GM11168 (cell line): ENCODE data around the gene MARCHF6.
"Not testable (repeated sequence)": the region's sequence is repeated elsewhere in the genome, so short reads cannot be mapped to it uniquely, and the experiment has no call there.

ENCODE experiments used
- in situ Hi-C: fragments of 300-500 bp; cut with MboI; formaldehyde crosslinking; loops from one replicate; pipeline ENCODE4 v1.12.0; 2022; ENCODE audit warnings: low sequenced_read_pairs; ENCODE audit not compliant: unreplicated experiment

The MARCHF6 gene

DNA sequence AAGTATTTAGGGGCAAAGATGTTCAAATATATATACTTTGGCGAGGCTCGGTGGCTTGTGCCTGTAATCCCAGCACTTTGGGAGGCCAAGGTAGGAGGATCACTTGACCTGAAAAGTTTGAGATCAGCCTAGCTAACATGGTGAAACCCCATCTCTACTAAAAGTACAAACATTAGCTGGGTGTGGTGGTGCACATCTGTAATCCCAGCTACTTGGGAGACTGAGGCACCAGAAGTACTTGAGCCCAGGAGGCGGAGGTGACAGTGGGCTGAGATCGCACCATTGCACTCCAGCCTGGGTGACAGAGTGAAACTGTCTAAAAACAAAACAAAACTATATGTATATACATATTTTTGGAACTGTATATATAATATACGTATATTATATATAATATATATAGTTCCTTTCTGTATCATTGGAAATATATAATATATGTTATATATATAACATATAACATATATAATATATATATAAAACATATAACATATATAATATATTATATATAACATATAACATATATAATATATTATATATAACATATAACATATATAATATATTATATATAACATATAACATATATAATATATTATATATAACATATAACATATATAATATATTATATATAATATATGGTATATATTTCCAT is 8.9 kb upstream of the MARCHF6 start:
- in situ Hi-C loops = not testable (repeated sequence)

- in situ Hi-C loops = no loop called here
These were observed 5.2 kb upstream of the MARCHF6 start for GRCh38 chr5:10348258-10348657.

DNA sequence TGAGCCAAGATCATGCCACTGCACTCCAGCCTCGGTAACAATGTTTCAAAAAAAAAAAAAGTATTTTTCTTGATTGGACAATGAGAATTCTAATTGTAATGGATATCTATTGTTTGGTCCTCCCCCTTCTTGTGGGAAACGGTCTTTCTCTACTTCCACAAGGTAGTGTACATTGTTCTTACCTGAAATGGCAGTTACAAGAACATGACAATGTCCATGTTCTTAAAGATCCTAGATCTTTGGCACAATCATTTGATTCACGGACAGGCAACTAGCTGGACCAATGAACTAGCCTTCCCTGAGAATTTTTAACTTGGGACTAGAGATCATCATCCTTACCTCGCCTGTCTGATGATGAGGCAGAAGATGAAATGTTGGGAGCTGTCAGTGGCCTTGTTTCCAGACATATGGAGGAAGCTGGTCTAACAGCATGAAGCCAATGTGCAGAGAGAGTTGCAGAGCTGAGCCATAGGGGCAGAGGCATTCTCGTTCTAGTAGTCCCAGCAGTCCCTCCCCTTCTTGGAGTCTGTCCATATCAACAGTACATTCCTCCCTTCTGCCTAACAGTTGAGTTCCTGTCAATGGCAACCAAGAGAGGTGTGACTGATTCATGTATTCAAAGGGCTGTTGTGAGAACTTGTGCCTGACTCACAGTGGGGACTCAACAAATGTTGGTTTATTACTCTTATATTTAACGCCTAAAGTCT is 2.1 kb upstream of the MARCHF6 start:
- in situ Hi-C loops = no loop called here

DNA sequence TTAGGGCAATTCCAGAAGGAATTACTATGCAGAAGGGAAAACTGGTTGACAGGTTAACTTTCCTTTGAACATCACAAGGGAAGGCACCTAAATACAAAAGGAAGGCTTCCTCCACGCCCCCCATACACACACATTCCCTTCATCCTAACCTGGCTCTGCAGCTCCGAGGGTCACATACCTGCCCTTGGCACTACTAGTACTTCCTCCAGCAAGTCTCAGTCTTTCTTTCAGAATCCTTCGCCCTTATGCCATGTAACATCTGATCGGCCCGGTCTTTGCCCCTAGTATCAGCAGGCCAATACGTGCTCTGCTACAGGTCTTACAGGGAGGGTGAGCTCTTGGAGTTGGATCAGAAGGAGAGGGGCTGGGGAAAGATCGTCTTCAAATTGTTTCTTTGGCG is 1.6 kb upstream of the MARCHF6 start:
- in situ Hi-C loops = no loop called here

DNA sequence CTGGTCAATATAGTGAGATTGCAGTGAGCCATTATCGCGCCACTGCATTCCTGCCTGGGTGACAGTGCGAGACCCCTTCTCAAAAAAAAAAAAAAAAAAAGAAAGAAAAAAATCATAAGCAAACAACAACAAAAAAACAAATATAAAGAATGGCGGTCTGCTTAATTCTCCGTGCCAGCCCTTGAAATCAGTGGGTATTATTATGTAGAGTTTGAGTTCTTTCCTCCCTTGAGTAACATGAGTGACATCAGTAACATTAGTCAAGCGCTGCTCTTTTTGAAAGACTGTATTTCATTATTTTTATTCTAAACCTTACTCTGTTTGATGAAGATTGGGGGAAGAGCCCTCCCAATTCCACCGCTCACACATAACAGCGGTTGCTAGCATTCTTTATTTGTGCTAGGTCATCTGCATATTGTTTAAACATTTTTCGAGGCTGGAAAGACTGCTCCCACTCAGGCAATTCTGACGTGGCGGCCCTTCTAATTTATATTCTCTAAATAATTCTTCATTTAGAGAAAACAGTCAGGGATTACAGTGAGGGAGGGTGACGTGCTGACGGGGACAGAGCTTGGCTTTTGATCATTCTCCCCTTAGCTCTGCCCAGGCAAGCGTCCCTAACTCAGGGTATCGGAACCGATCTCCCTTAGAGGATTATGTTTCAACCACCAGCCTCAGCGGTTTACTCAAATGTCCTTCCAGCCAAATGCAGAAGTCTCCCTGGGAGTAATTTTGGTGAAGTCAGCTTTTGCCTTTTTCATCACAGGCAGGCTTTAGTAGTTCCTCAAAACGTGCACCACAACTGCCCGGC is 860 bp upstream of the MARCHF6 start:
- in situ Hi-C loops = no loop called here

GRCh38 chr5:10354048-10354872 is 765 bp downstream of the MARCHF6 start:
- in situ Hi-C loops = no loop called here

DNA sequence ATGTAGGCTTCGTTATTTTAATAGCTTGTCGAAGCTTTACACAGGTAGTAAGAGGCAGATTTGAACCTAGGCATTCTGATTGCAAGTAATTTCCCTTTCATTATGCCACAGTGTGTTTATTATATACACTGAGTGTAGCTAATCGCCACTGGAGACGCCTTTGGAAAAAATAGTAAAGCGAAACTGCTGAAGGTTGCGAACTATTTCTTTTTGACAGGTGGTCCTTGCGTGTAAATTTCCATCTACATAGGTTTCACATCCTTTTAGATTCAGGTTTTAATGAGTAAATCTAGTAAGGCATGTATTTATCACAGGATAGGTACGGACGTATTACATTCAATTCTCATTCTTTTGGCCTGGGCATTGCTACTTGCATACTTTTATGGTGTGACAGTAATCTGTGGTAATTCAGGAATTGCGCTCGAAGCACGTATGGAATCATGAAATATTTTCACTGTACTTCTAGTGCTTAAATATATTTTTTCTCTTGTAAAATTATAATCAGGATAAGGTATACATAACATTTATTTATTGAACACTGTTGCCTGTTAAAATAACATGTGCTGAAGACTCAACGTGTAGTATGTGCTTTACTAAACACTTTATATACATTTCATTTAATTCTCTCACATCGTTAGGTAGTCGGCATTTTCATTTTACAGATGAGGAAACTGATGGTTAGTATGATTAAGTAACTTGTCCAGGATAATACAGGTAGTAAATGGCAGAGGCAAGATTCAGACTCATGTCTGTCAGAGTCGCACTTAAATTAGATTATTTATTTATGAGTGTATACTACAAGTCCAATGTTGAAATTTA is 1.8 kb downstream of the MARCHF6 start:
- in situ Hi-C loops = loop anchor here (5.0 kb wide), 1 partner anchor 57 kb away; no protein-coding TSS in a partner anchor

GRCh38 chr5:10358999-10359398 is 5.5 kb downstream of the MARCHF6 start:
- in situ Hi-C loops = loop anchor here (5.0 kb wide), 1 partner anchor 53 kb away; no protein-coding TSS in a partner anchor

GRCh38 chr5:10360686-10361085 is 7.2 kb downstream of the MARCHF6 start:
- in situ Hi-C loops = no loop called here

DNA sequence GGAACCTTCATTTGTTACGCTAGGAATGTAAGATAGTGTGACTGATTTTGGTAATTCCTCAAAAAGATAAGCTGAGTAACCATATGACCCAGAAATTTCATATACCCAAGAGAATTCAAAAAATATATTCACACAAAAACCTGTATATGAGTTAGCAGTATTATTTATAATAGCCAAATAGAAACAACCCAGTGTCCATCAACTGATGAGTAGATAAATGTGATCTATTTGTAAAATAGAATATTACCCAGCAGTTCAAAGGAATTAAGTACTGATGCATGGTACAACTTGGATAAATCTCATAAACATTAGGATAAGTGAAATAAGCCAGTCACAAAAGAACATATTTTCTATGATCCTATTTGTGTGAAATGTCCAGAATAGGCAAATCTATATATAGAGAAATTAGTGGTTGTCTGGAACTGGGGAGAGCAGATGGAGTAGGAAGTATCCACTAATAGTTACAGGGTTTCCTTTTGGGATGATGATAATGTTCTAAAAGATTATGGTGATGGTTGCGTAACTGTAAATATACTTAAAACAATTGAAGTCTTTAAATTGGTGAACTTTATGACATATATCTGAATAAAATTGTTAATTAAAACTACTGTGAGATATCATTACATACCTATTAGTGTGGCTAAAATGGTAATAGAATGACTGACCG is 10.2 kb downstream of the MARCHF6 start:
- in situ Hi-C loops = no loop called here

GRCh38 chr5:10364186-10364689 is 10.7 kb downstream of the MARCHF6 start:
- in situ Hi-C loops = no loop called here

DNA sequence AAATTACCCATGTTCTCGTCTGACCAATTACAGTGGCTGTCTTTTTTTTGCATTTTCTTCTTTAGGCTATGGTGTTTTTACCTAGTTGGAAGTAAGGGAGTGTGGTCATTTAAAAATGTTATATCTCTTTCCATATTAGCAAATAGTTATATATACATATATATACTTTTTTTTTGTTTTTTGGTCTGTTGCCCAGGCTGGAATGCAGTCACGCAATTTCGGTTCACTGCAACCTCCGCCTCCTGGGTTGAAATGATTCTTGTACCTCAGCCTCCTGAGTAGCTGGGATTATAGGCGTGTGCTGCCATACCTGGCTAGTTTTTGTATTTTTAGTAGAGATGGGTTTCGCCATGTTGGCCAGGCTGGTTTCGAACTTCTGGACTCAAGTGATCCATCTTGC is 12.3 kb downstream of the MARCHF6 start:
- in situ Hi-C loops = no loop called here

GRCh38 chr5:10366310-10367272 is 13.1 kb downstream of the MARCHF6 start:
- in situ Hi-C loops = no loop called here

DNA sequence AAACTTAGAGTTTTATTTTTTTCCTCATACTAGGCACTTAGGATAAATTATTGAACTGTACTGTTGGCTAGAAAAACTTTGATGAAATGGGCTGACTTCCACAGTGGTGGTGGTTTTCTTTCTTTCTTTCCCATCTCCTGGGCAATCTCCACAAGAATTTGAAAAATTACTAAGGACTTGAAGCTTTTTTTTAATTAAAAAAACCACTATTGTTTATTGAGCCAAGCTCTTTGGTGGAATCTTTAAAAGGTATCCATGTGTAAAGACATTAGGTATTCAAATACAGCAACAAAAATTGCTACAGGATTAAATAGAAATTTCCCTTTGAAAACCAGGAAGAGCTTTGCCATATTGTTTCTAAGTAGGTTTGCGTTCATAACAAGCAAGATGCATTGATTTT is 14.1 kb downstream of the MARCHF6 start:
- in situ Hi-C loops = no loop called here

DNA sequence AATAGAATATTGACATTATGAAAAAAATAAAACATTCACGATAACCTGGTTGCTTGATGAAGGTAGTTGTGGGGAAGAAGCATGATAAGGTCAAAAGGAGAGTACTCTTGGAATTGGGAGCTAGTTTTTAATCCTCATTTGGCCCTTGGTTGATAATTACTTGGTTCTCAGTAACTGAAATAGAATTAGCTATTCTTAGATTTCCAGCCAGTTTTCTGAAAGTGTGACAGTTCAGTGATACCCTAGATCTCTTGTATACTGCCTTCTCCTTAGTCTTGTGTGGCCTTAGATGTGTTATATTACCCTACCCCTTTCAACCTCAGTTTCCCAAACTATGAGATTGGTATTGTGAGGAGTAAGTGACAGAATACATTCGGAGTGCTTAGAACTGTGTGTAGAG is 17.4 kb downstream of the MARCHF6 start:
- in situ Hi-C loops = no loop called here

DNA sequence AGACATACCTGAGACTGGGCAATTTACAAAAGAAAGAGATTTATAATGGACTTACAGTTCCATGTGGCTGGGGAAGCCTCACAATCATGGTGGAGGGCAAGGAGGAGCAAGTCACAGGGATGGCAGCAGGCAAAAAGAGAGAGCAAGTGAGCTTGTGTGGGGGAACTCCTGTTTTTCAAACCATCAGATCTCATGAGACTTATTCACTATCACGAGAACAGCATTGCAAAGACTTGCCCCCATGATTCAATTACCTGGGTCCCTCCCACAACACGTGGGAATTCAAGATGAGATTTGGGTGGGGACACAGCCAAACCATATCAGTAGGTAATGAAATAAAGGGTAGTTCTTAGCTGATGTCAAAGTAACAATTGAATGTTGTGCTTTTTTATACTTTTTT is 17.9 kb downstream of the MARCHF6 start:
- in situ Hi-C loops = not testable (repeated sequence)
